ENCODE data around the gene SHROOM3.
A peak's percentile ranks its signal among the peaks of the same experiment; 100 is the strongest.
"Not testable (repeated sequence)": the region's sequence is repeated elsewhere in the genome, so short reads cannot be mapped to it uniquely, and the experiment has no call there.

SHROOM3 gene

GRCh38 chr4:76434901-76435527, at the start of gene SHROOM3:
TSS of gene SHROOM3 (plus strand) at chr4:76435229. CDS start at chr4:76436053, 824 bp downstream.
- no peak for FAIRE-seq

- FAIRE-seq, result no peak
Measured at GRCh38 chr4:76385974-76386373, 49.1 kb upstream of the SHROOM3 start.

- no peak for FAIRE-seq
Measured at GRCh38 chr4:76386566-76387305, 48.3 kb upstream of the SHROOM3 start.

GRCh38 chr4:76388160-76388908, 46.7 kb upstream of the SHROOM3 start:
- FAIRE-seq, result no peak

GRCh38 chr4:76401654-76402053, 33.4 kb upstream of the SHROOM3 start:
- no peak for FAIRE-seq

GRCh38 chr4:76406081-76406480, 28.9 kb upstream of the SHROOM3 start:
- no peak for FAIRE-seq

- no peak for FAIRE-seq
Measured at GRCh38 chr4:76407440-76408119, 27.4 kb upstream of the SHROOM3 start.

GRCh38 chr4:76410636-76411035, 24.4 kb upstream of the SHROOM3 start:
- FAIRE-seq, result no peak

- FAIRE-seq, result no peak
Measured at GRCh38 chr4:76420188-76420761, 14.8 kb upstream of the SHROOM3 start.

- no peak for FAIRE-seq
Measured at GRCh38 chr4:76420762-76421581, 14.1 kb upstream of the SHROOM3 start, which contains the start of gene CCDC158. TSS of gene CCDC158 (minus strand) at chr4:76421141. CDS start at chr4:76403207, 17,934 bp downstream.

- FAIRE-seq, result not testable (repeated sequence)
Measured at GRCh38 chr4:76423159-76423558, 11.9 kb upstream of the SHROOM3 start.

- FAIRE-seq, result no peak
Measured at GRCh38 chr4:76426272-76426671, 8.8 kb upstream of the SHROOM3 start.

GRCh38 chr4:76429636-76430035, 5.4 kb upstream of the SHROOM3 start:
- FAIRE-seq, result no peak

GRCh38 chr4:76430519-76431388, 4.3 kb upstream of the SHROOM3 start:
- peak; percentile 98 for FAIRE-seq

- FAIRE-seq, result no peak
Measured at GRCh38 chr4:76435528-76436319, 695 bp downstream of the SHROOM3 start.

- FAIRE-seq, result no peak
Measured at GRCh38 chr4:76439491-76439890, 4.5 kb downstream of the SHROOM3 start.

- no peak for FAIRE-seq
Measured at GRCh38 chr4:76441881-76442280, 6.9 kb downstream of the SHROOM3 start.

- FAIRE-seq, result peak; percentile 3
Measured at GRCh38 chr4:76442807-76443206, 7.8 kb downstream of the SHROOM3 start.

GRCh38 chr4:76443376-76443775, 8.3 kb downstream of the SHROOM3 start:
- FAIRE-seq, result no peak

GRCh38 chr4:76445911-76446310, 10.9 kb downstream of the SHROOM3 start:
- no peak for FAIRE-seq

Measured in A204.1 (cell line).